SK-N-DZ (cell line): ENCODE results near the gene CXorf65. TPM values are rescaled to one million over a fixed set of nuclear protein-coding genes. Genes with fewer than 3 reads are reported as not detected.

Experiments used
- DNase-seq: peaks from one replicate; pipeline ENCODE4 v3.0.0-alpha.2; 2015; ENCODE audit warnings: low spot score
- polyA plus RNA-seq, 2 experiments: library from polyadenylated mRNA; depleted of rRNA; stranded (reverse); fragments of >200 nt; gene quantifications; 2 replicates each; pipeline ENCODE4 v1.2.3, GENCODE V29; 2014

CXorf65 gene
- not detected in 2 replicates for polyA plus RNA-seq (2014; cell fraction: cytosol; rRNA removed)
- not detected in 2 replicates for polyA plus RNA-seq (2014; cell fraction: nucleus; rRNA removed)

DNA sequence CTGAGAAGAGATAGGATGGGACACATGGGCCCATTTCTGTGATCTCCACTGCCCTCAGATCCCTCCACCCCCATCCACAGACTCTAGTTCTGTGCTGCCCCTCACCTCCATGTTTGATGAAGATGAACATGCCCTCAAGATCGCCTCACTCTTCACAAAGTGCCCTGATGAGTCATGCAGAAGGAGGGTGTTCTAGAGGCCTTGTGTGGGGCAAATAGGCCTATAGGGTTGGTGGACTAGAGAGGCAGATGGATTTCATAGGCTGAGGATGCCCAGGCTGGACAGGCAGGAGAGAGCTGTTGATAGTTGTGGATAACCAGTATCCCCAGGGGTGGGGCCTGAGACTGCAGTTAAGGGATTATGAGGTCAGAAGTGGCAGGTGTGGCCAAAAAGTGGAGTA is at the start of gene CXorf65:
Gene CXorf65, minus strand, starts transcription at position 314 of the 400 bp plus-strand sequence. Its CDS starts 184 bp downstream, at position 130.
- DNase-seq: no peak

DNA sequence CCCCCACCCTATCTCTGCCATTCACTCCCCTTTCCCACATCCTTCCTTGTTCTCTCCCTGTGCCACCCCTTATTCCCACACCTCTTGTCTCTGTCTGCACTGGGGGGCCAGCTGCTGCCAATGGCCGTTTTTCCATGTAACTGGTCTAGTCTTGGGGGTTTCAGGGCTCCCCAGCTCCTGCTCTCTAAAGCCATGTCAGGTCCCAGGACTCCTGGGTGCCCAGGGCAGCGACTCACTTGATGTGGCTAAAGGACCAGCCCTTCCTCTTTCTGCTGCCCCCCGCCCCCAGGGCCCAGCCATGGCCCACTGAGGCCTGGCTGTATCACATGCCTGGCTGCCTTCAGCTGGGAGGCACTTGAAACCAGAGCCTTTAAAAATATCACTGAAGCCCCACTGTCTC is 48.1 kb upstream of the CXorf65 start:
- no peak for DNase-seq

DNA sequence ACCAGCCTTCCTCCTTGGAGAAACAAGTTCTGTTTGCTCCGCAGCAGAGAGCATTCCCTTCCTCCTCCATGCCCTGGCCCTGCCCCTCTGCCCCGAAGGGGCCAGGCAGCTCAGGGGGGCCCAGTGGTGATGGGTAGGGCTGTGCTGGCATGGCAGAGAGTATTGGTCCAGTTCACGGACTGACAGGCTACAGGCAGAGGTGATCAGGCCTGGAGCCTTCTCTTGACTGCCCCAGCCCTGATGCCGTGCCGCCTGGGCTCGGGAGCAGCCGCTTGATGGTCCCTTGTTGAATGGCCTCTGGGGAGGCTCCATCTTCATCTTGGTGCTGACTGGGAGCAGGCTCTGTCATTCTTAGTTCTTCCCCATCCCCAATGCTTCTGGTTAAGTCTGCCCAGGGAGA is 47.7 kb upstream of the CXorf65 start:
- DNase-seq: no peak

DNA sequence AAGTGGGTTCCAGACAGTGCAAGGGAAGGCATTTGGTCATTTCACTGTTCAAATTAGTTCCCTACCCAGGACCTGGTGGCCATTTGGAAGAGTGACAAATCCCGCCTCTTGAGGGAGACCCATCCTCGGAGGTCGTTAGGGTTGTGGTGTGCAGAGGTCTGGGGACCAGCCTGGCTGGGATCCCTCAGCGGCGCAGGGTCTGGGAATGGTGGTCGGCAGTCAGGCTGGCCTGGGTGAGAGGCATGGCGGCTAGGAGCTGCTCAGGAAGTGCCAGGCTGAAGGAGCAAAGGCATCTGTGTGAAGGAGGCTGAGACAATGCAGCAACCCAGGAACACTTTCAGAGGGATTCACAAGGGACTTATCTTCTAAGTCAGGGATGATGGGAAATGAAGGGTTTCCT is 44.8 kb upstream of the CXorf65 start:
- no peak for DNase-seq

DNA sequence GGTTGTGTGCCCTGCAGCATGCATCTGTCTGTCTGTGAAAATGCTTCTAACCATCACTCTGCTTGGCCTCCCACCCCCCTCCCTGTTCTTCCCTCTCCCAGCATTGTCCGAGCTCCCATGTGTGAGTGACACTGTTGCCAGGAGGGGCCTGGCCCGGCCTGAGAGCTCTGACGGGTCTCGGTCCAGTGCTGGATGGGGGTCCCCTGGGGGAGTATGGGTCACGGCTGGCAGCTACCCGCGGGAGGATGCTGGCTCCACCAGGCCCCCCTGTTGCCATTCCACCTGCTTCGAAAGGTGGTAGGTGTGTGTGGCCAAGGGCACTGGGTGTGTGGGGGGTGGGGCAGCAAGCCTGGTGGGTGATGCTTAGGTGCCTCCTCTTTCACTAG is 41.7 kb upstream of the CXorf65 start:
- DNase-seq: no peak

DNA sequence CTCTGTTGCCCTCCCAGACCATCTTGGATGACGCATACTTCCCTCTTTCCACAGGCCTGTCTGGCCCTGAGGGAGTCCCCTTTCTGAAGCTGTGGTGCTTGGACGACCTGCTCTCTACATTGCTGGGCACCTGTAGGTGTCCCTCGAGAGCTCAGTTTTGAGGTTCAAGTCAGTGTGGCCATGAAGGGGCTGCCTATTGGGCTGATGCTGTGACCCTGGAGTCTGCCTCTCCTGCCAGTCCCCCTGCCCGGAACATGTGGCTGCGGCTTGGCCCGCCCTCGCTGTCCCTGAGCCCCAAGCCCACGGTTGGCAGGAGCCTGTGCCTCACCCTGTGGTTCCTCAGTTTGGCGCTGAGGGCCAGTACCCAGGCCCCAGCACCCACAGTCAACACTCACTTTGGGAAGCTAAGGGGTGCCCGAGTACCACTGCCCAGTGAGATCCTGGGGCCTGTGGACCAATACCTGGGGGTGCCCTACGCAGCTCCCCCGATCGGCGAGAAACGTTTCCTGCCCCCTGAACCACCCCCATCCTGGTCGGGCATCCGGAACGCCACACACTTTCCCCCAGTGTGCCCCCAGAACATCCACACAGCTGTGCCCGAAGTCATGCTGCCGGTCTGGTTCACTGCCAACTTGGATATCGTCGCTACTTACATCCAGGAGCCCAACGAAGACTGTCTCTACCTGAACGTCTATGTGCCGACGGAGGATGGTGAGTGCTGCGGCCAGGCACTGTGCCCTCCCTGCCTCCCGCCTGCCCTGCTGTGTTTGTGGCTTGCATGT is 41.1 kb upstream of the CXorf65 start:
- DNase-seq: no peak

DNA sequence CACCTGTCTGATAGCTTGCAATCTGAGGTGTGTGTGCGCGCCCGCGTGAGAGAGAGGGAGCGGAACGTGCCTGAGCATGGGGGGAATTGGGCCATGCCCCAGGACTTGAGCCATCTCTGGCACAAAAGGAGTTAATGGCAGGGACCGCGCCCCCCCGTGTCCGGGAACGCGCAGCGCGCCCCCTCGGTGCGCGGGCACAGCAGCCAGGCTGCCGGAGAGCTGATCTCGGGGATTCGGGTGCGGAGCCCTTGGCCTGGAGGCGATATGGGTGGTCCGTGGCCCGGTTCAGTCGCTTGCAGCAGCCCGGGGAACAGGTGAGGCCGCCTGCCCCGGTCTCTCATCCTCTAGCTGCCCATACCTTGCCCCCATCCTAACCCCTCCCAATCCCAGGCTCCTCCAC is 38.1 kb upstream of the CXorf65 start, which contains the start of gene NLGN3:
Gene NLGN3, plus strand, starts transcription at position 191 of the 400 bp plus-strand sequence. CDS start 2,909 bp downstream, outside the sequence.
- no peak for DNase-seq

DNA sequence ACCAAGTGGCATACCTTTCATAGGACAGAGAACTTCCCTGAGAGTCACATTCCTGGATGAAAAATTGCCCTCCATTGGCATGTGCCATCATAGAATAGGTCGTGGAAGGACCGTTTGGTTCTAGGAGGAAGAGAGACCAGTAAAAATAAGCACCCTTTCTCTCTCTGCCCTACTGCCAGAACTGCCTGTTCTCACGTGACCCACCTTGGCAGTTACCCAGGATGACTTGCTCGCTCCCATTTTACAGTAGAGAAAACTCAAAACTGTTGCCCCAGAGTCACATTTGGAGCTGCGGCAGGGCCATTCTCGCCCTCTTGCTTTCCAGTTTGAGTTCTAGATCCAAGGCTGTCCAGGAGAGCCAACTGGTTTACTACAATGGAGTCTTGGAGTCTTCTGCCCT is 37.0 kb upstream of the CXorf65 start:
- no peak for DNase-seq

DNA sequence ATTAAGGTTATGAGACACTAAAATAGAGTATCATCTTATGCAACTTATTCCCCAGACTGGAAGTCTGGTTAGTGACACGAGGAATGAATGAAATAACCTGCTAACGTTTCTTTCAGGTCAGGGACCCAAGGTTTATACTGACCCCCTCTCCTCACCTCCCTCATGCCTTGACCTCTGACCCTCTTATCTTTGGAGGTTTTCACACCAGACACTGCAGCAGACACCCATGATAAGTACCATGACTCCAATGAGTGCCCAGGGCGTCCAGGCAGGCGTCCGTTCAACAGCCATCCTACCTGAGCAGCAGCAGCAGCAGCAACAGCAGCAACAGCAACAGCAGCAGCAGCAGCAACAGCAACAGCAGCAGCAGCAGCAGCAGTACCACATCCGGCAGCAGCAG is 33.9 kb upstream of the CXorf65 start:
- no peak for DNase-seq

DNA sequence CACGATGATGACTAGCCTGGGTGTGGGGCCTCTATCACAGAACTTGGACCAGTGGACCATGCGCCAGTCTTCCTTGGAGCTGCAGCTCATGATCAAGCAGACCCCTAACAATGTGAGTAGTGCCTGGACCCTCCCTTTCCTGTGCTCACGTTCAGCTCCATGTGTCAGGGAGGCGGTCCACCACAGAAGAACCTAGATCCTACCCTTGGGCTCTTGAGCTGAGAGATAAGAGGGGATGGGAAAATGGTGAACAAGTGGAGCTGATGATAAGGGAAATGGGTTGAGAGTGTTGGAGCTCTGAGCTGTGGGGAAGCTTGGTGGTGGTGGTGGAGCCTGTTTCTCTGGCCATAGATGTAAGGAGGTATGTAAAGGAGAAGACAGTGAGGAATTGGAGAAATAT is 25.0 kb upstream of the CXorf65 start:
- no peak for DNase-seq

DNA sequence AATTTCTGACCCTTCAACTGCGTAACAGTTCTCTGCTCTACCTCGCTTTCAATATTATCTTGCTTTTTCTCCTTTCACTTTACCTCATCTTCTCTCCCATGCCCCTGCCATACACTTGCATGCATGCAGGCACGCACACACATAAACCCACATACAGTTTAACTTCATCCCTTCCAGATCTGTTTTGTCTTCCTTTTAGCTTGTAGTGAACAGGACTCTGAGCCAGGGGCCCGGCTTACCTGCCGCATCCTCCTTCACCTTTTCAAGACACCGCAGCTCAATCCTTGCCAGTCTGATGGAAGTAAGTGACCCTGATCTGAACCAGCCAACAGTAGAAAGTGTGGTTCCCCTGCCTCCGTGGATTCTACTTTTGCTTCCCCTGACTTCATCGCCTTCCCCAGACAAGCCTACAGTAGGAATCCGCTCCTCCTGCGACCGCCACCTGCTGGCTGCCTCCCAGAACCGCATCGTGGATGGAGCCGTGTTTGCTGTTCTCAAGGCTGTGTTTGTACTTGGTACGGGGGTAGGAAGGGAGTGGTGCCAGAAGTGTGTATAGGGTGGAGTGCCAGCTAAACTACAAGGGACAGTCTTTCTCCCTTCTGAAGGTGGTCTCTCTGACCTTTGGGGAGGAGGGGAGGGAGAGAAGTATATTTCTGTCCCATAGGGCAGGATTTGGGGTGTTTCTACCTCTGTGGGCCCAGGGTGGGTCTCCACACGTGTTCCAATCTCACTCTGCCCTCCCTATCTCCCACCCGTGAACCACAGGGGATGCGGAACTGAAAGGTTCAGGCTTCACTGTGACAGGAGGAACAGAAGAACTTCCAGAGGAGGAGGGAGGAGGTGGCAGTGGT is 22.6 kb upstream of the CXorf65 start:
- DNase-seq: peak; percentile 45

DNA sequence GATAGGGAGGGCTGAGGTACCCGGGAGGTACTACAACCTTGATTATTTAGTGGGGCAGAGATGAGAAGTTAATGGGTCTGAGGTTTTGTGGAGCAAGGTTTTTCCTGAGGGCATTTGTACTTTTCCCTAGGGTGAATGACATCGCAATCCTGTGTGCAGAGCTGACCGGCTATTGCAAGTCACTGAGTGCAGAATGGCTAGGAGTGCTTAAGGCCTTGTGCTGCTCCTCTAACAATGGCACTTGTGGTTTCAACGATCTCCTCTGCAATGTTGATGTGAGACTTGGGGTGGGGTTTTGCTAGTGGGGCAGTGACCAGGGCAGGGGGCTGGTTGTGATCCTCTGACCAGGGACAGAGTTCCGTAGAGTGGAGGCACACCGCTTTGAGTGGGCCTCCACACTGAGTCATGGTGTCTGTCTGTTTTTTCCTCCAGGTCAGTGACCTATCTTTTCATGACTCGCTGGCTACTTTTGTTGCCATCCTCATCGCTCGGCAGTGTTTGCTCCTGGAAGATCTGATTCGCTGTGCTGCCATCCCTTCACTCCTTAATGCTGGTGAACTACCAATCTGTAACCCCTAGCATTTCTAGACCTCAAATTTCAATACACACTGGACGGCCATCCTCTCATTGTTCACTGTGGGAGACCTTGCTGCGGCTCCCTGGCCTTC is 21.8 kb upstream of the CXorf65 start:
- no peak for DNase-seq

DNA sequence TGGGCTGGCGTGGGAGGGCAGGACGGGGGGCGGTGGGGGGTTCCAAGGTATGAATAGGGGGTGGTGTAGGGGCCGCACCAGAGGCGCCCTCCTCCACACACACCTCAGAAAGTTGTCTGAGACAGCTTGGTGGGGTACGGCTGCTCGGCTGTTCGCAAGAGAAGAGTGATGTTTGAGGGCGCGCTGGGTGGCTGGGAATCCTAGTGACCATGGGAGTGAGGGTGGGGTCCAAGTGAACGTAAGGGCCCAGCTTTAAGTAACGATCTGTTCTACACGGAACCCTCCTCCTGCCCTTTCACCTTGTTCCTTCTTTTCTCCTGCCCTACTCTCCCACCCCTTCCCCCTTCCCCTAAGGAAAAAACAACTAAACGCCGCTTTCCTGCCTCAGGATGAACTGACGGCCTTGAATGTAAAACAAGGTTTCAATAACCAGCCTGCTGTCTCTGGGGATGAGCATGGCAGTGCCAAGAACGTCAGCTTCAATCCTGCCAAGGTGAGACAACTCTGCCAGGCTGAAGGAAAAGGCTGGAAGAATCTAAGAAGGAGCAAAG is 12.5 kb upstream of the CXorf65 start:
- DNase-seq: no peak

DNA sequence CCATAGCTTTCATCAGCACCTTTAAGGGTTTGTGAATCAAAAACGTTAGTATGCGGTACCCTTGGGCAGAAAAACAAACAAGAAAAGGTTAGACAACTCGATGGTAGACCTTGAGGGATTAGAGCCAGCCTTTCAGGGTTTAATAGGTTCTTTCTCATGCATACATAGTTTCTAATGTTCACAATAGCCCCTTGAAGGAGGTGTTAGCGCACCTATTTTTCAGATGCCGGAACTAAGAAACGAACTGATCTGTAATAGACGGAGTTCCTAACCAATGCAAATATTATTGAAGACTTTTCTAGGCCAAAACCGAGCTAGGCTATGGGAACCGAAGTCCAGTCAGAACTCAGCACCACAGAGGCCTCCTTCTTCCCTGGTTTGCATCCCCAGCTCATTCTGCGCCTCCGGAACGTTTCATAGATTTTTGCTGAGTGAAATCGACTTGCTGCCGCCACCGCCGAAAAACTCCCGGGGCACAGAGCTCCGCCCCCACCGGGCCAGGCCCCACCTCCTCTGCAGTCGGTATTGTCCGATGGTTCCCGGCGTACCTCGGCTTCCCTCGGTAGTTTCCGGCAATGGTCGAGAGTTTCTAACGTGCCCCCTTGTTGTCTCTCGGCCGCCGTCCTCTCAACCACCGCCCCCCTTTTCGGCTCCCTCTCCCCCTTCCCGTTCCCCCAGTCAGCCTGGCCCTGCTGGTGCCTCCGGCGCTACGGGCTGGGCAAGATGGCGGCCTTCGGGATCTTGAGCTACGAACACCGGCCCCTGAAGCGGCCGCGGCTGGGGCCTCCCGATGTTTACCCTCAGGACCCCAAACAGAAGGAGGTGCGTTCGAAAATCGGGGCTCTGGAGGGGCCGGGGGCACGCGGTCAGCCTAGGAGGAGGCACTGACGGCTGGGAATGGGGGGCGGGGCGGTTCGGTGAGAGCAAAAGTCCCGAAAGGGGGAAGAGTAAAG is 11.8 kb upstream of the CXorf65 start, which contains the start of gene MED12:
Gene MED12, plus strand, starts transcription at position 565 of the 953 bp plus-strand sequence. Its CDS starts 159 bp downstream, at position 724.
- DNase-seq: peak; percentile 73

DNA sequence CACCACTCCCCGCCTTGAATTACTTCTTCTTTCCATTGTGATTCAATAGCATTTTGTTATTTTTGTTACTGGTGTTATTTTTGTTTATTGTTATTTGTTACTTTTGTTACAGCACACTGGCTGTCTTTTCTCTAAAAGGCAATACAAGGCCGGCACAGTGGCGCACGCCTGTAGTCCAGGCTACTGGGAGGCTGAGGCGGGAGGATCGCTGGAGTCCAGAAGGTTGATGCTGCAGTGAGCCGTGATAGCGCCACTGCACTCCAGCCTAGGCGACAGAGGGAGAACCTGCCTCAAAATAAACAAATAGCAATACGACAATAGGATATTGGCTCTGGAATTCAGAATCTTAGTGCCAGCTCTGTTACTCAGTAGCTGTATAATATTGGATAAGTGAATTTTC is 10.8 kb upstream of the CXorf65 start:
- DNase-seq: no peak

DNA sequence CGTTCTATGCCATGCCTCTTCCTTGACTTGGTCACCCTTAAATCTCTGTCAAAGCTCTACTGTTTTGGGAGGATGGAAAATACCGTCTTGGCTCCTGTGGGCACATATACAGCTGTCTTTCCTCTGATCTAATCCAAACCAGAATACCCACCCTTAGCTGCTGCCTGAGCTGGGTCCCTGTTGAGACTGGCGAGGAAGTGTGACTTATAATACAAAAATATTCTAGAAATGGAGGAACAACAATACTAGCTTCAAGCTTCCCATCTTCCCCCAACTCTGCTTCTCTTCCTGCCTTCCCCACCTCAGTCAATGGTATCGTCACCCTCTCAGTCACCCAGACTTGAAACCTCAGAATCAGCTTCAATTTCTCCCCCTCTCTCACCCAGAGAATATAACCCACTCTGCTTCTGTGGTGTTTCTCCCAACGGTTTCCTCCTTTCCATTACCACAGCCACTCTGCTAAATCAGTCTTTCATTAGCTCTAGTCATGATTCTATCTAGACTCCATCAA is 5.4 kb upstream of the CXorf65 start:
- no peak for DNase-seq

DNA sequence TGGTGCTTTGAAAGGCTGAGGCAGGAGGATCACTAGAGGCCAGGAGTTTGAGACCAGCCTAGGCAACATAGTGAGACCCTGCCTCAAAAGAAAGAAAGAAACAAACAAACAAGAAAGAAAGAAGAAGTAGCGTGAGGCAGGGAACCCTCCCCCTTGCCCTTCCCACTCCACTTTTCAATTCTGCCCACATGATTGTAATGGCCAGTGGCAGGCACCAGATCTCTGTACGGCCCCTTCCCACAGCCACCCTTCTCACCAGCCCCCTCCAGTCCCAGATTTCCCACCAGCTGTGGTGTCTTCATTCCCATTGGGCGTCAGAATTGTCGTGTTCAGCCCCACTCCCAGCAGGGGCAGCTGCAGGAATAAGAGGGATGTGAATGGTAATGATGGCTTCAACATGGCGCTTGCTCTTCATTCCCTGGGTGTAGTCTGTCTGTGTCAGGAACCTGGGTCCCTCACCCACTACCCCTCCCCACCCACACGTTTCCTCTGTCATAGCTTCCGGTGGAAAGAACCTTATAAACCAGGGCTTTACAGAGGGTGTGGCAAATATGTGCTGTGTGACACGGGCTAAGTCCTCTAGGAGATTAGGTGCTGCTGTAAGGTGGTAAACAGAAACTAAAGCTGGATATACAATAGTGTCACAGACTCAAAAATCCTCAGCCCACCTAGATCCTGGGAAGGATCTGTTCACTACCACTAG is 4.8 kb upstream of the CXorf65 start, which contains the start of gene IL2RG:
Gene IL2RG, minus strand, starts transcription at position 437 of the 703 bp plus-strand sequence. Its CDS starts 38 bp downstream, at position 399.
- no peak for DNase-seq

DNA sequence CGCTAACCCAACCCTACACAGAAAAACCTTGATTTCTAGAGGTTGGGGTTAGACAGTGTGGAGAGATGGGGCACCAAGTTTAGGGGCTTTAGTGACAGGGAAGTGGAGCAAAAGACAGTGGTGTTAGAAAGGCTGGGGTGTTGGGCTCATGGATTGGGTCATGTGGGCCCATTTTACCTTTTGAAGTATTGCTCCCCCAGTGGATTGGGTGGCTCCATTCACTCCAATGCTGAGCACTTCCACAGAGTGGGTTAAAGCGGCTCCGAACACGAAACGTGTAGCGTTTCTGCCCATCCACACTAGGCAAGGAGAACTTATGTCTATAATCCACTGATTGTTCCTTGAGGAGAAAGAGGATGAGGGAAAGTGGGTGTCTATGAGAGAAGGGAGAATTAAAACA is 2.5 kb upstream of the CXorf65 start:
- DNase-seq: no peak

DNA sequence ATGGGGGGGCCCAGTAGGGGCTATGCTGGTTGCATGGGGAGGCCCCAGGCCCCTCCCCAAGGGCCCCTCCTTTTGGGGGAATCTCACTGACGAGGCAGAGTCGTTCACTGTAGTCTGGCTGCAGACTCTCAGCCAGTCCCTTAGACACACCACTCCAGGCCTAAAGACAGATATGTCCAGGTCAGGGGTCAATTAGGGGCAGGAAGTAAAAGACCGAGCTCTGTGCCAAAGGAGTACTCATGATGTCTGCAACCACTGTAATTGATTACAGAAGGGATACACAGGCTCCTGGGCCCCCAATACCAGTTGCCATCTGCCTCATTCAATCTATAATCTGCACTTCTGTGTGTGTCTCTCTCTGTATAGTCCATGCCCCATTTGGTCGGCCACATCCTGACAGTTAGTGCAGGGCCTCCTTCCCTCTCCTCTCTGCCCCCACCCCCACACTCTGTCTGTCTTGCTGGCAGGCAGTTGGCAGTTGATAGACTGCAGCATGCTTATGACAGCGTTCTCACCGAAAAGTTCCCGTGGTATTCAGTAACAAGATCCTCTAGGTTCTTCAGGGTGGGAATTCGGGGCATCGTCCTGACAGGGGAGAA is 1.3 kb upstream of the CXorf65 start:
- DNase-seq: peak; percentile 40
